Measurements from ENCODE around the gene BBS7. TPM values are rescaled to one million over a fixed set of nuclear protein-coding genes. Genes with fewer than 3 reads are reported as not detected.
A peak's percentile ranks its signal among the peaks of the same experiment; 100 is the strongest.

Gene BBS7
- total and polyA plus RNA-seq, 2 experiments from 2014 or later: 9.5 to 11.9 TPM

DNA sequence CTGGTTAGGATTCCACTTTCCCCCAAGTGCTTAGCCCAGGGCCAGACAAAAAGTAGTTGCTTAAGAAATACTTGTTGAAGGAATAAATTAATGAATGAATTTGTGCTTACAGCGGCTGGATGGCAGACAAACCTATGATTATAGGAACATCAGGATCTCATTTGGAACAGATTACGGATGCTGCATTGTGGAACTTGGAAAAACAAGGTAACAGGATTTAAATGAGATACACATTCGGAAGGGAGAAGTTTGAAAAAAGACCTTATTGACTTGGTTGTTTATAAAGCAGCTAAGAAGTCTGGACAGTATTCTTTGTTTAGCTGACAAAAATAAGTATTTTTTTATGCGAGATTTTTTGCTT lies 68.6 kb downstream of the BBS7 start:
- Histone ChIP-seq H3K9me2 (replicated peaks; ENCODE audit: insufficient read depth) (no peaks in the 10 kb centered on the region), H3K27me3 (no peaks in the 10 kb centered on the region), H2AFZ (peak overlapping the region; percentile 92), H3K27ac (peak overlapping the region; percentile 94), H3K36me3 (replicated peaks; ENCODE audit: insufficient read depth, low read depth) (no peaks in the 10 kb centered on the region), H3K4me2 (peak overlapping the region; percentile 82), H3K9me3 (ENCODE audit: low read depth) (no peaks in the 10 kb centered on the region), H3K79me2 (peaks cover 15% of the 10 kb centered on the region), H3K4me3 (peak overlapping the region; percentile 47), H3K4me1 (ENCODE audit: insufficient read depth) (peaks cover 6% of the 10 kb centered on the region), H4K20me1 (ENCODE audit: insufficient read depth, poor library complexity, severe bottlenecking) (no peaks in the 10 kb centered on the region)
- no peak for DNase-seq (ENCODE audit: low spot score)
- TF ChIP-seq CTCF (IDR thresholded peaks at IDR 0.05; ENCODE audit: poor library complexity) (no peak), EZH2 (IDR thresholded peaks at IDR 0.05; ENCODE audit: borderline replicate concordance) (no peak), EZH2phosphoT487 (IDR thresholded peaks at IDR 0.05; ENCODE audit: low read depth, severe bottlenecking, unreplicated experiment) (no peak)
- 27% methylated on average over 4 of the region's 4 CpGs for WGBS (ENCODE audit: low lambda C conversion rate, missing lambda C conversion rate)

DNA sequence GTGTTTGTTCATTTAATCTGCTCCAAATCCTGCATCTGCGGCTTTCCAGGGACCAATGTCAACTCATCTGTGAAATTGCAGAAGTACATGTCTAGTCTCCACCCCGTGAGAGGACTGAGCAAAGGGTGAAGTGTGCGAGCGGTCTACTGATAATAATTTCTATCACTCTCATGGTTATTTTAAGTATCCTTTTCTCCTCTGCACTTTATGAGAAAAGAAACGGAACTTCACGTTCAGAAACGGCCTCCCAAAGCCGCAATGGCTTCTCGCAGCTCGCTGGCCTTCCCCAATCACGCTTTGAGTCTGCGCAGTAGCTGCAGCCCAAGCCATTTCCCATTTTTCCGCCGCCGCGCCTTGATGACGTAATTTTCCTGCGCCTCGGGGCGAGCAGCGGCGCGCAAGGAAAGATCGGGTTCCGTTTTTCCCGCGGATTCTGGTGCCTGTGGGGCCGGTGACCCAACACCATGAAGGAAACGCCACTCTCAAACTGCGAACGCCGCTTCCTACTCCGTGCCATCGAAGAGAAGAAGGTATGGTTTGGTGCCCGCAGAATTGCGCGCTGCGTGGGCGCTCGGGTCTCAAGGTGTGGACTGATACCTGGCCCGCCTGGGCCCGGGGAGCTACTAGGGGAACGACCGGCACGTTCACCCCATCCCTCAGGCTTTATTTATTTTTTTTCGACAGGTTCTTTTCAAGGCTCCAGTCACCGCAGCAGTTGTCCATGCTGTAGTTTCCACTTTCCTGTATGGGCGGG lies 69.1 kb downstream of the BBS7 start, which contains the start of gene EXOSC9:
EXOSC9 (plus strand) TSS at position 363 of the 754 bp plus-strand sequence; CDS start at position 465, 102 bp downstream.
- Histone ChIP-seq H3K9me3 (ENCODE audit: low read depth) (no peaks in the 10 kb centered on the region), H3K79me2 (peaks cover 15% of the 10 kb centered on the region), H3K27me3 (no peaks in the 10 kb centered on the region), H3K27ac (peak within 1 kb of the TSS; percentile 94), H3K36me3 (replicated peaks; ENCODE audit: insufficient read depth, low read depth) (no peaks in the 10 kb centered on the region), H3K9me2 (replicated peaks; ENCODE audit: insufficient read depth) (no peaks in the 10 kb centered on the region), H3K4me2 (peak within 1 kb of the TSS; percentile 82), H4K20me1 (ENCODE audit: insufficient read depth, poor library complexity, severe bottlenecking) (no peaks in the 10 kb centered on the region), H3K4me1 (ENCODE audit: insufficient read depth) (peaks cover 6% of the 10 kb centered on the region), H2AFZ (peak within 1 kb of the TSS; percentile 92), H3K4me3 (peak within 1 kb of the TSS; percentile 47)
- DNase-seq (ENCODE audit: low spot score): peak; percentile 95
- WGBS (ENCODE audit: low lambda C conversion rate, missing lambda C conversion rate): 2% methylated on average over 48 of the region's 48 CpGs
- TF ChIP-seq CTCF (IDR thresholded peaks at IDR 0.05; ENCODE audit: poor library complexity) (no peak), EZH2phosphoT487 (IDR thresholded peaks at IDR 0.05; ENCODE audit: low read depth, severe bottlenecking, unreplicated experiment) (no peak), EZH2 (IDR thresholded peaks at IDR 0.05; ENCODE audit: borderline replicate concordance) (no peak)

GRCh38 chr4:121800638-121800960 lies 69.7 kb downstream of the BBS7 start:
- peak overlapping the region; percentile 92 for H2AFZ ChIP-seq
- peak overlapping the region; percentile 94 for H3K27ac ChIP-seq
- H3K4me1 ChIP-seq (ENCODE audit: insufficient read depth): peaks cover 6% of the 10 kb centered on the region
- H3K9me2 ChIP-seq (replicated peaks; ENCODE audit: insufficient read depth): no peaks in the 10 kb centered on the region
- H3K9me3 ChIP-seq (ENCODE audit: low read depth): no peaks in the 10 kb centered on the region
- no peak for TF ChIP-seq EZH2phosphoT487 (IDR thresholded peaks at IDR 0.05; ENCODE audit: low read depth, severe bottlenecking, unreplicated experiment)
- TF ChIP-seq CTCF (IDR thresholded peaks at IDR 0.05; ENCODE audit: poor library complexity): no peak
- TF ChIP-seq EZH2 (IDR thresholded peaks at IDR 0.05; ENCODE audit: borderline replicate concordance): no peak
- H3K4me2 ChIP-seq: peak overlapping the region; percentile 77
- no peak for DNase-seq (ENCODE audit: low spot score)
- H3K27me3 ChIP-seq: no peaks in the 10 kb centered on the region
- peak overlapping the region; percentile 39 for H3K4me3 ChIP-seq
- H3K36me3 ChIP-seq (replicated peaks; ENCODE audit: insufficient read depth, low read depth): no peaks in the 10 kb centered on the region
- H3K79me2 ChIP-seq: peaks cover 15% of the 10 kb centered on the region
- no peaks in the 10 kb centered on the region for H4K20me1 ChIP-seq (ENCODE audit: insufficient read depth, poor library complexity, severe bottlenecking)
- 69% methylated on average over 8 of the region's 8 CpGs for WGBS (ENCODE audit: low lambda C conversion rate, missing lambda C conversion rate)

Measured in hepatocyte (in vitro differentiated cells).